H1 (cell line): Measurements from ENCODE around the gene IMPDH1. TPM values are rescaled to one million over a fixed set of nuclear protein-coding genes. Genes with fewer than 3 reads are reported as not detected.

Source experiments
- CTCF ChIA-PET: fragments of 300-600 bp; sonication (Branson Sonifier 250); formaldehyde crosslinking; loops from one replicate; lab custom pipeline; 2021; ENCODE audit not compliant: partially characterized antibody; lab: Charles Lee
- POLR2A ChIA-PET: fragments of 300-600 bp; sonication (Branson Sonifier 250); formaldehyde crosslinking; loops from one replicate; lab custom pipeline; 2021; ENCODE audit warnings: inconsistent platforms; ENCODE audit not compliant: partially characterized antibody; lab: Charles Lee
- DNase-seq, 2 experiments: peaks; one replicate each; pipeline versions ENCODE4 v3.0.0 to v3.0.0-alpha.2; 2010 to 2022; ENCODE audit warnings: low spot score in 2 of 2, low read depth in 1 of 2, mixed read lengths in 1 of 2
- FAIRE-seq: peaks from 2 replicates; lab custom pipeline; 2011; peaks lifted over from hg19 to GRCh38; lab: Jason Lieb, UNC
- H2AFZ ChIP-seq: 2 replicates; pipeline ENCODE4 v1.8.1; 2012; ENCODE audit warnings: low read length, inconsistent platforms
- H2AK5ac ChIP-seq: 2 replicates; pipeline ENCODE4 v1.6.1; 2013; ENCODE audit warnings: low read depth, low read length
- H2BK120ac ChIP-seq: replicated peaks from 2 replicates; pipeline ENCODE3; 2013; ENCODE audit warnings: low read depth, low read length, inconsistent platforms
- H2BK12ac ChIP-seq: 2 replicates; pipeline ENCODE4 v1.6.1; 2013; ENCODE audit warnings: low read depth, low read length
- H2BK15ac ChIP-seq: 2 replicates; pipeline ENCODE4 v1.6.1; 2013; ENCODE audit warnings: low read length
- H2BK20ac ChIP-seq: 2 replicates; pipeline ENCODE4 v1.6.1; 2013; ENCODE audit warnings: low read length
- H2BK5ac ChIP-seq: 2 replicates; pipeline ENCODE4 v1.6.1; 2013; ENCODE audit warnings: low read depth, low read length
- H3K14ac ChIP-seq: 2 replicates; pipeline ENCODE4 v1.6.1; 2013; ENCODE audit warnings: inconsistent platforms; ENCODE audit not compliant: insufficient read length
- H3K18ac ChIP-seq: 2 replicates; pipeline ENCODE4 v1.6.1; 2013; ENCODE audit warnings: low read length; ENCODE audit errors: extremely low read depth
- H3K23ac ChIP-seq: 2 replicates; pipeline ENCODE4 v1.6.1; 2013; ENCODE audit warnings: inconsistent platforms; ENCODE audit not compliant: insufficient read length
- H3K23me2 ChIP-seq: 2 replicates; pipeline ENCODE4 v1.6.1; 2013; ENCODE audit warnings: low read depth, low read length
- H3K27ac ChIP-seq: 2 replicates; pipeline ENCODE4 v1.6.1; 2011; ENCODE audit warnings: low read depth, low read length, inconsistent platforms
- H3K27me3 ChIP-seq, 4 experiments: replicated peaks in 1 of 4; 1 replicate in 1 of 4; 2 replicates in 3 of 4; pipeline versions ENCODE4 v1.6.1 to v1.8.1; 2011 to 2013; ENCODE audit warnings: low read length in 3 of 4, mild to moderate bottlenecking in 3 of 4, inconsistent platforms in 2 of 4, mixed read lengths in 2 of 4, moderate library complexity in 1 of 4; ENCODE audit not compliant: control insufficient read depth in 3 of 4, insufficient read depth in 3 of 4; ENCODE audit errors: extremely low read depth in 1 of 4
- H3K36me3 ChIP-seq, 4 experiments: 2 replicates each; pipeline versions ENCODE4 v1.6.1 to v1.8.1; 2011 to 2013; ENCODE audit warnings: mild to moderate bottlenecking in 4 of 4, low read length in 3 of 4, moderate library complexity in 2 of 4, control low read depth in 1 of 4, inconsistent platforms in 1 of 4; ENCODE audit not compliant: insufficient read depth in 4 of 4, control insufficient read depth in 2 of 4
- H3K4ac ChIP-seq: replicated peaks from 2 replicates; pipeline ENCODE3; 2013; ENCODE audit warnings: low read length, low read depth, mixed read lengths, inconsistent platforms; ENCODE audit not compliant: insufficient read length
- H3K4me1 ChIP-seq, 4 experiments: replicated peaks in 1 of 4; 1 replicate in 1 of 4; 2 replicates in 3 of 4; pipeline versions ENCODE4 v1.6.1 to v1.8.1; 2011 to 2013; ENCODE audit warnings: low read length in 3 of 4, inconsistent platforms in 2 of 4, mixed read lengths in 1 of 4; ENCODE audit not compliant: insufficient read depth in 4 of 4, control insufficient read depth in 3 of 4
- H3K4me2 ChIP-seq, 2 experiments: 2 replicates each; pipeline versions ENCODE4 v1.6.1 to v1.8.1; 2011 to 2013; ENCODE audit warnings: low read depth in 2 of 2, low read length in 2 of 2, control low read depth in 1 of 2, inconsistent platforms in 1 of 2, mild to moderate bottlenecking in 1 of 2; ENCODE audit not compliant: insufficient read depth in 1 of 2
- H3K4me3 ChIP-seq, 4 experiments: fragments of 200-600, 300-600 bp in 1 of 4; sonication (generic), shearing (Covaris generic), sonication (Bioruptor Twin) in 1 of 4; 2 replicates each; pipeline versions ENCODE4 v1.5.1 to v1.8.1; 2011 to 2016; ENCODE audit warnings: low read length in 4 of 4, low read depth in 3 of 4, control low read depth in 2 of 4, inconsistent platforms in 2 of 4, mild to moderate bottlenecking in 2 of 4, mixed read lengths in 1 of 4, moderate library complexity in 1 of 4; ENCODE audit not compliant: insufficient read depth in 2 of 4; ENCODE audit errors: extremely low read depth in 1 of 4
- H3K56ac ChIP-seq: replicated peaks from 2 replicates; pipeline ENCODE3; 2013; ENCODE audit warnings: low read depth, mild to moderate bottlenecking, mixed read lengths, low read length, inconsistent platforms; ENCODE audit not compliant: insufficient read length
- H3K79me1 ChIP-seq: 2 replicates; pipeline ENCODE4 v1.6.1; 2013; ENCODE audit warnings: low read depth, low read length, control low read depth
- H3K79me2 ChIP-seq, 2 experiments: 2 replicates each; pipeline versions ENCODE4 v1.6.1 to v1.8.1; 2012 to 2013; ENCODE audit warnings: low read length in 2 of 2, mild to moderate bottlenecking in 2 of 2, inconsistent platforms in 1 of 2; ENCODE audit not compliant: insufficient read depth in 2 of 2, control insufficient read depth in 1 of 2
- H3K9ac ChIP-seq, 4 experiments: replicated peaks in 1 of 4; 1 replicate in 1 of 4; 2 replicates in 3 of 4; pipeline versions ENCODE4 v1.6.1 to v1.8.1; 2011 to 2013; ENCODE audit warnings: low read depth in 3 of 4, low read length in 3 of 4, control low read depth in 2 of 4, mild to moderate bottlenecking in 2 of 4, moderate library complexity in 2 of 4, inconsistent platforms in 1 of 4; ENCODE audit errors: extremely low read depth in 1 of 4
- H3K9me3 ChIP-seq, 2 experiments: 2 replicates each; pipeline versions ENCODE4 v1.6.1 to v1.8.1; 2012 to 2013; ENCODE audit warnings: mild to moderate bottlenecking in 2 of 2, moderate library complexity in 2 of 2, control low read depth in 1 of 2, inconsistent platforms in 1 of 2, low read depth in 1 of 2, low read length in 1 of 2, mixed read lengths in 1 of 2; ENCODE audit not compliant: insufficient read depth in 2 of 2
- H4K20me1 ChIP-seq, 2 experiments: replicated peaks in 1 of 2; 2 replicates each; pipeline versions ENCODE3 to v1.8.1; 2011 to 2013; ENCODE audit warnings: inconsistent platforms in 2 of 2, low read length in 2 of 2, mild to moderate bottlenecking in 1 of 2; ENCODE audit not compliant: insufficient read depth in 2 of 2, control insufficient read depth in 1 of 2
- H4K5ac ChIP-seq: 2 replicates; pipeline ENCODE4 v1.6.1; 2013; ENCODE audit warnings: low read length, low read depth, mixed read lengths, inconsistent platforms; ENCODE audit not compliant: insufficient read length
- H4K8ac ChIP-seq: 2 replicates; pipeline ENCODE4 v1.8.0; 2013; ENCODE audit warnings: mild to moderate bottlenecking, moderate library complexity, low read length, inconsistent platforms; ENCODE audit not compliant: insufficient read depth; ENCODE audit errors: extremely low read depth
- H4K91ac ChIP-seq: replicated peaks from 2 replicates; pipeline ENCODE3; 2013; ENCODE audit warnings: low read length, mixed read lengths, inconsistent platforms; ENCODE audit not compliant: insufficient read length
- SIN3A ChIP-seq, 2 experiments: IDR thresholded peaks in 1 of 2; conservative IDR thresholded peaks in 1 of 2; 2 replicates each; pipeline ENCODE4 v1.6.1; 2011 to 2012; ENCODE audit warnings: low read length in 2 of 2, improper control_type of control experiment in 1 of 2, low read depth in 1 of 2, mild to moderate bottlenecking in 1 of 2
- SP2 ChIP-seq: IDR thresholded peaks from 2 replicates; pipeline ENCODE4 v1.6.1; 2012; ENCODE audit warnings: mild to moderate bottlenecking, low read length, inconsistent platforms
- WGBS, 2 experiments: shearing (Covaris generic) in 1 of 2; methylation state at CpG; one replicate each; pipeline versions ENCODE4 v1.1.6 to v1.1.7; 2013 to 2015; ENCODE audit warnings: low lambda C conversion rate in 2 of 2, mixed read lengths in 2 of 2, inconsistent platforms in 1 of 2, low coverage in 1 of 2, missing lambda C conversion rate in 1 of 2; ENCODE audit not compliant: insufficient replicate concordance in 2 of 2, insufficient coverage in 1 of 2, insufficient read length in 1 of 2; ENCODE audit errors: extremely low coverage in 1 of 2, missing lambda C conversion rate in 1 of 2; 5-methylcytosine and 5-hydroxymethylcytosine counted together
- polyA plus RNA-seq, 7 experiments: library from polyadenylated mRNA; depleted of rRNA in 3 of 7; stranded (reverse) in 5 of 7; unstranded in 2 of 7; fragments of >200 nt in 5 of 7; fragments of 200-250 nt in 2 of 7; gene quantifications; 1 replicate in 5 of 7; 2 replicates in 1 of 7; 4 replicates in 1 of 7; pipeline versions ENCODE4 v1.2.1 to v1.2.3, GENCODE V29; 2011 to 2013; ENCODE audit warnings: missing spikeins in 2 of 7, mixed read lengths in 2 of 7
- total RNA-seq: library from RNA; stranded (reverse); fragmentation: NEBNext Ultra II Directional; extraction: Animal tissue kit (Norgen Biotek cat#: 25700); gene quantifications from 2 replicates; pipeline ENCODE4 v1.2.1, GENCODE V29; 2021

Gene IMPDH1
- total and polyA plus RNA-seq, 2 of the 8 experiments (the other 6 are each of a cell fraction or from before 2014, with no cell fraction given) = 45.8 TPM

GRCh38 chr7:128383776-128384175, 26.0 kb downstream of the IMPDH1 start:
- no peak overlapping the region for H2AK5ac ChIP-seq
- no peak overlapping the region for H3K27ac ChIP-seq
- FAIRE-seq (no peak), DNase-seq (no peak)
- no peak overlapping the region for H3K18ac ChIP-seq
- H4K20me1 ChIP-seq = no peaks in the 10 kb centered on the region
- H3K56ac ChIP-seq = no peak overlapping the region
- no peak overlapping the region for H3K14ac ChIP-seq
- no peak overlapping the region for H2BK20ac ChIP-seq
- H2BK120ac ChIP-seq = no peak overlapping the region
- H3K27me3 ChIP-seq = peaks cover 0 to 4% (median under 1%) of the 10 kb centered on the region in 4 experiments; a peak in 2 of 7 replicates
- H3K4me1 ChIP-seq = peaks cover 0 to 12% (median 9%) of the 10 kb centered on the region in 4 experiments; a peak in 5 of 7 replicates
- no peak overlapping the region for H3K4ac ChIP-seq
- H4K5ac ChIP-seq = no peak overlapping the region
- no peaks in the 10 kb centered on the region for H3K9me3 ChIP-seq
- 0 out of 4 replicates have a peak, but pooled peaks of 1 of the 2 experiments have one; percentile 32 for TF ChIP-seq SIN3A (conservative IDR thresholded peaks at IDR 0.05 in 1 of 2, IDR thresholded peaks at IDR 0.05 in 1 of 2; ENCODE audit: low read depth in 1 of 2, low read length in 2 of 2)
- no peak for TF ChIP-seq SP2
- H2BK12ac ChIP-seq = no peak overlapping the region
- H4K91ac ChIP-seq = no peak overlapping the region
- no peak overlapping the region for H3K4me3 ChIP-seq
- no peaks in the 10 kb centered on the region for H3K36me3 ChIP-seq
- no peak overlapping the region for H3K23ac ChIP-seq
- no peak overlapping the region for H2BK5ac ChIP-seq
- H3K79me1 ChIP-seq = no peaks in the 10 kb centered on the region
- no peaks in the 10 kb centered on the region for H3K79me2 ChIP-seq
- H3K9ac ChIP-seq = no peak overlapping the region
- H3K23me2 ChIP-seq = no peaks in the 10 kb centered on the region; the same call in 1 of the 2 replicates
- no peak overlapping the region for H2BK15ac ChIP-seq
- 70% methylated on average over 3 of the region's 3 CpGs; no CpG with 5 or more reads in 1 of the 2 experiments for WGBS, 2 experiments
- no peak overlapping the region for H3K4me2 ChIP-seq
- ChIA-PET POLR2A (interaction anchor here (0.9 kb wide), 1 partner anchor 36 kb away, joined by 3 read pairs; no protein-coding TSS in a partner anchor), CTCF (interaction anchor here (0.8 to 18.9 kb wide), 7 partner anchors 11 to 76 kb away, joined by 4 to 345 read pairs (median 89); partner anchors contain the start of genes PRRT4 and RBM28)
- H2AFZ ChIP-seq = no peak overlapping the region
- no peak overlapping the region for H4K8ac ChIP-seq
